HG02981 (cell line): ENCODE results near the gene LARP1.
"Not testable (repeated sequence)": the region's sequence is repeated elsewhere in the genome, so short reads cannot be mapped to it uniquely, and the experiment has no call there.

Experiments used
- ATAC-seq: cut with Tn5 transposase; IDR thresholded peaks from one replicate; pipeline ENCODE4 v1.9.1; 2021; ENCODE audit warnings: mild to moderate bottlenecking, moderate library complexity; ENCODE audit not compliant: unreplicated experiment

LARP1 gene

GRCh38 chr5:154820383-154820782, 65.2 kb downstream of the LARP1 start:
- no peak for ATAC-seq

GRCh38 chr5:154822896-154823295, 67.7 kb downstream of the LARP1 start:
- ATAC-seq = not testable (repeated sequence)

- no peak for ATAC-seq
These were observed 68.4 kb downstream of the LARP1 start for GRCh38 chr5:154823605-154824004.

GRCh38 chr5:154824070-154824469, 68.9 kb downstream of the LARP1 start:
- no peak for ATAC-seq

GRCh38 chr5:154829181-154829588, 74.0 kb downstream of the LARP1 start:
- ATAC-seq = no peak

- no peak for ATAC-seq
These were observed 74.5 kb downstream of the LARP1 start for GRCh38 chr5:154829589-154830218.

GRCh38 chr5:154830219-154830595, 75.0 kb downstream of the LARP1 start:
- ATAC-seq = no peak

GRCh38 chr5:154830596-154830995, 75.4 kb downstream of the LARP1 start:
- no peak for ATAC-seq

GRCh38 chr5:154831451-154831850, 76.3 kb downstream of the LARP1 start:
- ATAC-seq = no peak

- not testable (repeated sequence) for ATAC-seq
These were observed 77.6 kb downstream of the LARP1 start for GRCh38 chr5:154832804-154833203.

GRCh38 chr5:154834053-154834452, 78.9 kb downstream of the LARP1 start:
- ATAC-seq = no peak

GRCh38 chr5:154835701-154836052, 80.5 kb downstream of the LARP1 start:
- ATAC-seq = not testable (repeated sequence)

GRCh38 chr5:154836225-154836624, 81.0 kb downstream of the LARP1 start:
- ATAC-seq = no peak

GRCh38 chr5:154837009-154837901, 82.1 kb downstream of the LARP1 start:
- no peak for ATAC-seq

- ATAC-seq = no peak
These were observed 85.5 kb downstream of the LARP1 start for GRCh38 chr5:154840435-154841272.

GRCh38 chr5:154841273-154841661, 86.1 kb downstream of the LARP1 start:
- no peak for ATAC-seq

GRCh38 chr5:154842689-154843530, 87.7 kb downstream of the LARP1 start:
- no peak for ATAC-seq

GRCh38 chr5:154844809-154845208, 89.6 kb downstream of the LARP1 start:
- no peak for ATAC-seq

- ATAC-seq = no peak
These were observed 94.1 kb downstream of the LARP1 start for GRCh38 chr5:154849264-154849785.

- no peak for ATAC-seq
These were observed 94.6 kb downstream of the LARP1 start for GRCh38 chr5:154849791-154850201.
